Measurements from ENCODE around the gene CCDC175. TPM values are rescaled to one million over a fixed set of nuclear protein-coding genes. Genes with fewer than 3 reads are reported as not detected.

Gene CCDC175
- total and polyA plus RNA-seq, 9 donors, result not detected

DNA sequence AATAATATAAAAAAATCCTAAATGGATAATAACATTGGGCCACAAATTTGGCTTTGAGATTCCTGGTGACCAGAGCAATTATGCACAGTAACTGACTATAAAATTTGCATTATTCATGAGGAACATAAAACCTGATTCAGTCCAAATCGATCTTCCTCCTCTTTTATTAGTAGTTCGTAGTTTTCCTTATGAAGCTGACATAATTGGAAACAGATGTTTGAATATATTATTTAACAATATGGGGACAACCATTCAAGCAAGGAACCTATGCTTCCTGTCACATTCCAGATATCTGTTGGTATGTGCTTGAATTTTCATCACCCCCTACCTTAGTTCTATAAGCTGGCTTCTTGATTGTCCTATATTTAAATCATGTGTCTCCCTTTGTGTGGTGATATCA lies 34.9 kb downstream of the CCDC175 start:
- Histone ChIP-seq H3K27me3 (ENCODE audit: control insufficient read depth, insufficient read depth, low read length) (no peaks in the 10 kb centered on the region), H3K27ac (ENCODE audit: low read length) (no peak overlapping the region), H3K4me3 (ENCODE audit: low read length) (no peak overlapping the region), H3K4me1 (ENCODE audit: control insufficient read depth, insufficient read depth, low read length) (no peaks in the 10 kb centered on the region), H3K9me3 (replicated peaks; ENCODE audit: control insufficient read depth, low read depth, low read length) (no peaks in the 10 kb centered on the region), H3K36me3 (ENCODE audit: control insufficient read depth, insufficient read depth, low read length) (no peaks in the 10 kb centered on the region)
- WGBS (ENCODE audit: insufficient coverage), result no CpG with 5 or more reads among the region's 2 CpGs
- DNase-seq, result no peak

DNA sequence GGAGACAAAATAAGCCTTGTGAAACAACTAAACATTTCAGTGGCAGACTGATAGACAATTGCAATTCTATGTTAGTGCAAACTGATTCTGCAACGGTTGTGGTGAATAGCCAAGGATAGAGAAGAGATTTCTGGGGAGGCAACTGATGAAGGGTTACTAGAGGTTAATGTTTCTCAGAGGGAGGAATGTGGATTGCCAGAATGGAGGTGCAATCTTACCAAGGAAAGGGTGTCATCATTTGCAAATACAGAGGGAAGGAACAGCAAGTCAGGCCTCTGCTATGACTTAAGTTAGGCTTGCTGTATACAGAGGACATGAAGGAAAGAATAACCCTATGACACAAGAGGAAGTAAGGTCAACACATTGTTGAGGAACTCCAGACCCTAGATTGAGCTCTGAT lies 35.8 kb downstream of the CCDC175 start:
- no peaks in the 10 kb centered on the region for H3K27me3 ChIP-seq (ENCODE audit: control insufficient read depth, insufficient read depth, low read length)
- H3K36me3 ChIP-seq (ENCODE audit: control insufficient read depth, insufficient read depth, low read length), result no peaks in the 10 kb centered on the region
- 30% methylated on average over 1 of the region's 1 CpG for WGBS (ENCODE audit: insufficient coverage)
- no peak for DNase-seq
- H3K9me3 ChIP-seq (replicated peaks; ENCODE audit: control insufficient read depth, low read depth, low read length), result no peaks in the 10 kb centered on the region
- no peaks in the 10 kb centered on the region for H3K4me1 ChIP-seq (ENCODE audit: control insufficient read depth, insufficient read depth, low read length)
- no peak overlapping the region for H3K4me3 ChIP-seq (ENCODE audit: low read length)
- no peak overlapping the region for H3K27ac ChIP-seq (ENCODE audit: low read length)

DNA sequence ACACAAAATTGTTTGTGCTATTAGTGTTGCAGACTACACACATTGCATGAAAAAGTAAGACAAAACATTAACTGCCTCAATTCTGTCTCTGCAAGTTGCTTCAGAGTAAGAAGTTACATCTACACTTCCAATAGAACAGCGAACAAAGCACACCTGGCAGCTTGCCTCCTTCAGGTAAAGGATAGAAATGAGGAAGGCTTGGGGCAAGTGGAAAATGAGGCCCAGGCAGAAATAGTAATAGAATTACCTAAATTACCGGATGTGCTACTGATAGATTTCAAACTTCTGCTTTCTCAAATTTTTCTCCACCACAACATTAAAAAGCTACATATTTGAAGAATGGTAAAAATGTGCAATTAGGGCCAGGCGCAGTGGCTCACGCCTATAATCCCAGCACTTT lies 37.7 kb downstream of the CCDC175 start:
- Histone ChIP-seq H3K4me1 (ENCODE audit: control insufficient read depth, insufficient read depth, low read length) (no peaks in the 10 kb centered on the region), H3K4me3 (ENCODE audit: low read length) (no peak overlapping the region), H3K27me3 (ENCODE audit: control insufficient read depth, insufficient read depth, low read length) (no peaks in the 10 kb centered on the region), H3K27ac (ENCODE audit: low read length) (no peak overlapping the region), H3K36me3 (ENCODE audit: control insufficient read depth, insufficient read depth, low read length) (no peaks in the 10 kb centered on the region), H3K9me3 (replicated peaks; ENCODE audit: control insufficient read depth, low read depth, low read length) (no peaks in the 10 kb centered on the region)
- no CpG with 5 or more reads among the region's 4 CpGs for WGBS (ENCODE audit: insufficient coverage)
- no peak for DNase-seq

DNA sequence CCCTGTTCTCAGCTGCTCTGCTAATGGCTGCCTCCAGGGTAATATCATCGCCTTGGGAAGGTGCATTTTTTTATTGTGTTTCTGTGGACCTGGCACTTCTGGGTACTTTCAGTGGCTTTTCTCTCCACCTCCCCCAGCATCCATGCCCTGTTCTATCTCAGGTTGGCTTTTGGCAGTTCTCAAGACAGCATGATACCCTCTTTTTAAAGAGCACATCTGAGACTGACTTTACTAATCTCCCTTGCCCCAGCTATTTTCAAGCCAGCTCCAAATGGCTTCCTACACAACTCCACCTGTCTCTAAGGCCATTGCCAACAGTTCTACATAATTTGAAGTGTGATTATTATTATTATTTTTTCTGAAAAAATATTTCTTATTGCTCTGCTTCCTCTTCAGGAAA lies 39.1 kb downstream of the CCDC175 start:
- Histone ChIP-seq H3K9me3 (replicated peaks; ENCODE audit: control insufficient read depth, low read depth, low read length) (no peaks in the 10 kb centered on the region), H3K36me3 (ENCODE audit: control insufficient read depth, insufficient read depth, low read length) (no peaks in the 10 kb centered on the region), H3K4me1 (ENCODE audit: control insufficient read depth, insufficient read depth, low read length) (no peaks in the 10 kb centered on the region), H3K27ac (ENCODE audit: low read length) (no peak overlapping the region), H3K4me3 (ENCODE audit: low read length) (no peak overlapping the region), H3K27me3 (ENCODE audit: control insufficient read depth, insufficient read depth, low read length) (no peaks in the 10 kb centered on the region)
- WGBS (ENCODE audit: insufficient coverage), result no CpG with 5 or more reads among the region's 1 CpG
- no peak for DNase-seq

DNA sequence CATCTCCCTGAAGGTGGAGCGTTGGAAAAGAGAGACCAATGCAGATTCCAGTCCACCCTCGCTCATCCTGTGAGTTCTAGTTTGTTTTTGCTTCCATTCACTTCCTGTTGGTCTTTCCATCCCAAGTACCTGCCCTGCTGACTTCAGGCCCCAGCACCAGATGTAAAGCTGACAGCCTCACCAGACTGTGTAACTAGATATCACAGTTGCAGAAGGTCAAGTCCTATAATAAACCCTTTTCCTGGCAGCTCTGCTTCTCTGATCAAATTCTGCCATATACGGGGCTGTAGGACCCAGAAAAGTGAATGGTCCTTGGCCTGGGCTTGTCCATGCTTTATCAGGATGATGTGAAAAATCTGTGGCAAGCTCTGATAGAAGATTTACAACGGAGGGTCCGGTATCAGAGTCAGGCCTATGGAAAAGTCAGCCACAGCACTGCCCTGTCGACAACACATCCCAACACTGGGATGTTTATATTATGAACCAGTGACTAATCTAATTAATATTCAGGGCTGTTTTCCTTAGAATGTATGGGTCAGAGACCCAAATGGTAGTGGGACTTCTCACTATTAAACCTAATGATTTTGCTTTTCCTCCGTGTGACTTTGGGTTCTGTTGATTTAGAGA lies 42.1 kb downstream of the CCDC175 start:
- H3K27ac ChIP-seq (ENCODE audit: low read length), result no peak overlapping the region
- 32% methylated on average over 2 of the region's 7 CpGs for WGBS (ENCODE audit: insufficient coverage)
- H3K9me3 ChIP-seq (replicated peaks; ENCODE audit: control insufficient read depth, low read depth, low read length), result no peaks in the 10 kb centered on the region
- H3K4me1 ChIP-seq (ENCODE audit: control insufficient read depth, insufficient read depth, low read length), result no peaks in the 10 kb centered on the region
- no peaks in the 10 kb centered on the region for H3K27me3 ChIP-seq (ENCODE audit: control insufficient read depth, insufficient read depth, low read length)
- H3K4me3 ChIP-seq (ENCODE audit: low read length), result no peak overlapping the region
- no peaks in the 10 kb centered on the region for H3K36me3 ChIP-seq (ENCODE audit: control insufficient read depth, insufficient read depth, low read length)
- DNase-seq, result no peak

DNA sequence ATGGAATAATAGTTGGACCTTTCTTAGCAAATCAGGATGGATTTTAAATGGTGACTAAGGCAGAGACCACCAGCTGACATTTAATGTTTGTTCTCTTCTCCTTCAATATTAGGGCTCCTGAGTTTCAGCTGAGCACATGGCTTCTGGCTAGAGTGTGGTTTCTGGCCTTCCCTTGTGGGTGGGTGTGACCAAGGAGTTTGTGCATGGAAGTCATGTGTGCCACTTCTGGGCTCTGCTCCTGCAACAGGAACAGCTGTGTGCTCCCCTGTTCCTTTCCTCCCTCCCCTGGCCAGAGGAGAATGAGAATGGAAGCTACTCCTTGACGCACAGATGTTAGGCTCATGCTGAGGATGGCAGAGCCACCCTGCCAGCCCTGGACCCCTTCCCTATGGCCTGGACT lies 44.2 kb downstream of the CCDC175 start:
- Histone ChIP-seq H3K27ac (ENCODE audit: low read length) (no peak overlapping the region), H3K4me3 (ENCODE audit: low read length) (no peak overlapping the region), H3K4me1 (ENCODE audit: control insufficient read depth, insufficient read depth, low read length) (no peaks in the 10 kb centered on the region), H3K36me3 (ENCODE audit: control insufficient read depth, insufficient read depth, low read length) (no peaks in the 10 kb centered on the region), H3K27me3 (ENCODE audit: control insufficient read depth, insufficient read depth, low read length) (no peaks in the 10 kb centered on the region), H3K9me3 (replicated peaks; ENCODE audit: control insufficient read depth, low read depth, low read length) (no peaks in the 10 kb centered on the region)
- DNase-seq, result no peak
- 40% methylated on average over 1 of the region's 1 CpG for WGBS (ENCODE audit: insufficient coverage)

DNA sequence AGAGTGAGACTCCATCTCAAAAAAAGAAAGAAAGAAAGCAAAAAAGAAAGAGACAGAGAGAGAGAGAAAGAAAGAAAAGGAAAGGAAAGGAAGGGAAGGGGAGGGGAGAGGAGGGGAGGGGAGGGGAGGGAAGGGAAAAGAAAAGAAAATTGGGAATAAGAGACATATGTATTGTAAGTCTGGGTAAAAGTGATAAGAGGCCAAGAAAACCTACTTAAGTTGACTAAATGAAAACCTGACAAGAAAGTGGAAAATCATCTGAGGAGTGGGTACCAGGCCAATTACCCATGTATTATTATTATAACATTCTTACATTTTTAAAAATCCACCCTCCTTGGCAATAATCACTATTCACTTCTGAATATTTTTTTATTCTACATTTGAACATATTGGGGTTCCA lies 46.3 kb downstream of the CCDC175 start:
- H3K4me3 ChIP-seq (ENCODE audit: low read length), result no peak overlapping the region
- DNase-seq, result no peak
- H3K9me3 ChIP-seq (replicated peaks; ENCODE audit: control insufficient read depth, low read depth, low read length), result no peaks in the 10 kb centered on the region
- H3K27me3 ChIP-seq (ENCODE audit: control insufficient read depth, insufficient read depth, low read length), result no peaks in the 10 kb centered on the region
- H3K4me1 ChIP-seq (ENCODE audit: control insufficient read depth, insufficient read depth, low read length), result no peaks in the 10 kb centered on the region
- no peak overlapping the region for H3K27ac ChIP-seq (ENCODE audit: low read length)
- H3K36me3 ChIP-seq (ENCODE audit: control insufficient read depth, insufficient read depth, low read length), result no peaks in the 10 kb centered on the region

DNA sequence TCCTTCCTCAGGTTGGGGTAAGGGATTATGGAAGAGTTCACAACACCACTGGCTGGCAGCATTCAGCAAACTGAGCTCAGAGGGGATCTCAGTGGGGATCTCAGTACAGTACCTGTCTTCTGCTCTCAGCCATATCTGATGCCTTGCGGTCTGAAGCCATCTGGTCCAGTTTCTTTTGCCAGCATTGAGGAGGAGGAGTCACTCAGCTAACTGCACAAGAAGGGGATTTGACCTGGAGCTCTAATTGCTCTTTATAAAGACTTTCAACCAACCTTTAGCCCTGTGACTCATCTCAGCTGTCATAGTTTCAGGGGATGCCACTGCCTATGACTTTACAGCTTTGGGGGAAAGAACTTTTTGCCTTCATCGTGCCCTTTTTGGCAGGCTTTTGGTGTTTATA lies 47.4 kb downstream of the CCDC175 start:
- Histone ChIP-seq H3K9me3 (replicated peaks; ENCODE audit: control insufficient read depth, low read depth, low read length) (no peaks in the 10 kb centered on the region), H3K36me3 (ENCODE audit: control insufficient read depth, insufficient read depth, low read length) (no peaks in the 10 kb centered on the region), H3K4me1 (ENCODE audit: control insufficient read depth, insufficient read depth, low read length) (no peaks in the 10 kb centered on the region), H3K27ac (ENCODE audit: low read length) (no peak overlapping the region), H3K27me3 (ENCODE audit: control insufficient read depth, insufficient read depth, low read length) (no peaks in the 10 kb centered on the region), H3K4me3 (ENCODE audit: low read length) (no peak overlapping the region)
- no CpG with 5 or more reads among the region's 2 CpGs for WGBS (ENCODE audit: insufficient coverage)
- DNase-seq, result no peak

DNA sequence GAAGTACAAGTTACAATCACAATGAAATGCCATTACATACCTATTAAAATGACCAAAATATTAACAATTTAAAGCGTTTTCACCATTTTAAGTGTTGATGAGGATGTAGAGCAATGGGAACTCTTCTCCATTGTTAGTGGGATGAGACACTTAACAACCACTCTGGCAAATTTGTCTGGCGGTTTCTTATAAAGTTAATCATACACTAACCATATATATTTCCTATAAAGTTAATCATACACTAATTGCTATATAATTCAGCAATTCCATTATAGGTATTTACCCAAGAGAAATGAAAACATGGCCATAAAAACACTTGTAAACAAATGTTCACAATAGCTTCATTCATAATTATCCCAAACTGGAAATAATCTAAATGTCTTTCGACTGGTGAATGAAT lies 56.4 kb downstream of the CCDC175 start:
- no CpG with 5 or more reads among the region's 3 CpGs for WGBS (ENCODE audit: insufficient coverage)
- Histone ChIP-seq H3K27me3 (ENCODE audit: control insufficient read depth, insufficient read depth, low read length) (no peaks in the 10 kb centered on the region), H3K4me3 (ENCODE audit: low read length) (no peak overlapping the region), H3K36me3 (ENCODE audit: control insufficient read depth, insufficient read depth, low read length) (no peaks in the 10 kb centered on the region), H3K9me3 (replicated peaks; ENCODE audit: control insufficient read depth, low read depth, low read length) (no peaks in the 10 kb centered on the region), H3K4me1 (ENCODE audit: control insufficient read depth, insufficient read depth, low read length) (no peaks in the 10 kb centered on the region), H3K27ac (ENCODE audit: low read length) (no peak overlapping the region)
- no peak for DNase-seq

DNA sequence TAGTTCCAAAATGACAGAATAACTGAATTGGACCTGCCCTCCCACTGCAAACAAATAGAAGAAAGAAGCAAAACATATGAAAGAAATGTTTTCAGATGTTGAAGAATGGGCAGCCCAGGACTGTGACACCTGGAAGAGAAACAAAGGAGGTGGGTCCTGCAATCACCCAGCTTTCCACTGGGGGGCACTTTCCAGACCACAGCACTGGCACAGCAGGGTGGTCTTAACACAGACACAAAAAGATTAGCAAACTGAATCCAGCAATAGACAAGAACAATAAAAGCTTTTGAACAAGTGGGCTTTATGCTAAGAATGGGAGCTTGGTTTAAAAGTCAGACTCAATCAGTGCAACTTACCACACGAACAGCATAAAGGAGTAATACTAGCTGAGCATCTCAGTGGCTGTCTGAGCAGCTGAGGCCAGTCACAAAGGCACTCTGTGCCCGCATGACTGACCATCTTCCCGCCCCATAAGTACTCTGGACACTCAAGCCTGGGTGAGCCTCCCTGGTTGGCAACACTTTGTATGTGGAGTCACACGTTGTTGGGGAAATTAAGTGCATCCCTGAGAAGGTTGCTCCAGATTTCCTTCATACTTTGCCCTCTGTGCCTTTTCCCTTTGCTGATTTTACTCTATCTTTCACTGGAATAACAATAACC lies 64.6 kb downstream of the CCDC175 start:
- no peaks in the 10 kb centered on the region for H3K4me1 ChIP-seq (ENCODE audit: control insufficient read depth, insufficient read depth, low read length)
- H3K9me3 ChIP-seq (replicated peaks; ENCODE audit: control insufficient read depth, low read depth, low read length), result no peaks in the 10 kb centered on the region
- H3K4me3 ChIP-seq (ENCODE audit: low read length), result no peak overlapping the region
- H3K27me3 ChIP-seq (ENCODE audit: control insufficient read depth, insufficient read depth, low read length), result no peaks in the 10 kb centered on the region
- no peak for DNase-seq
- 92% methylated on average over 2 of the region's 4 CpGs for WGBS (ENCODE audit: insufficient coverage)
- H3K36me3 ChIP-seq (ENCODE audit: control insufficient read depth, insufficient read depth, low read length), result no peaks in the 10 kb centered on the region
- H3K27ac ChIP-seq (ENCODE audit: low read length), result no peak overlapping the region

DNA sequence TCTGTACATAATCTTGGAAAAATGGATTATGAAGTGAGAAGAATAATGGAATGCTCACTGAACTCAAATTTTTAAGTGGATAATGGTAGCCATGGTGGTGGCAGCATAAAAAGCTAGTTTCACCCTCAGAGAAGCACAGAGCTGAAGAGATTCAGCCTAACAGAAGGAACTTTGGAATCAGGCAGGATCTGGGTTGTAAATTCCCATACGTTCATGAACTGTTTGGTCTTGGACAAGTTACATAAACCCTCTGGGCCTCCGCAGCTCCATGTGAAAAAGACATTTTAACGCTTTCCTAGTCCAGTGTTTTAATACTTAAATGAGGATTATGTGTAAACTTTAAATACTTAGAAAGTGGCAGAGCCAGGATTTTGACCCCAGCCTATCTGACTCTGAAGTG lies 65.6 kb downstream of the CCDC175 start:
- WGBS (ENCODE audit: insufficient coverage), result 14% methylated on average over 2 of the region's 3 CpGs
- no peaks in the 10 kb centered on the region for H3K27me3 ChIP-seq (ENCODE audit: control insufficient read depth, insufficient read depth, low read length)
- H3K9me3 ChIP-seq (replicated peaks; ENCODE audit: control insufficient read depth, low read depth, low read length), result no peaks in the 10 kb centered on the region

More for the DNA sequence above, 65.6 kb downstream of the CCDC175 start:
- Histone ChIP-seq H3K4me1 (ENCODE audit: control insufficient read depth, insufficient read depth, low read length) (no peaks in the 10 kb centered on the region), H3K36me3 (ENCODE audit: control insufficient read depth, insufficient read depth, low read length) (no peaks in the 10 kb centered on the region), H3K4me3 (ENCODE audit: low read length) (no peak overlapping the region), H3K27ac (ENCODE audit: low read length) (no peak overlapping the region)
- no peak for DNase-seq
